HepG2 (cell line): ENCODE results near the gene C5AR1. TPM values are rescaled to one million over a fixed set of nuclear protein-coding genes. Genes with fewer than 3 reads are reported as not detected.

Experiments used
- ATAC-seq: fragments of 200-7000 bp; cut with Tn5 transposase; 3 replicates; pipeline ENCODE4 v1.9.1; 2020; ENCODE audit warnings: mild to moderate bottlenecking, moderate library complexity
- BruUV-seq: library from RNA; stranded (reverse); fragments of 400-500 nt; replicated peaks from 2 replicates; lab custom pipeline; 2021; lab: Mats Ljungman, UMichigan
- CTCF ChIA-PET: fragments of 300-600 bp; formaldehyde crosslinking; extraction: SDS; loops from one replicate; lab custom pipeline; 2021; ENCODE audit warnings: low total read pairs, inconsistent platforms, low intra/inter-chr PET ratio; lab: Yijun Ruan, JAX
- POLR2A ChIA-PET: fragments of 350-600 bp; sonication (Branson Sonifier 250); formaldehyde crosslinking; loops from one replicate; lab custom pipeline; 2020; ENCODE audit warnings: antibody characterized with exemption, inconsistent platforms; lab: Yijun Ruan, JAX
- DNase-seq: peaks from one replicate; pipeline ENCODE4 v3.0.0-alpha.2; 2015; ENCODE audit warnings: low spot score
- FAIRE-seq: peaks from 3 replicates; lab custom pipeline; 2011; peaks lifted over from hg19 to GRCh38; lab: Jason Lieb, UNC
- H2AFZ ChIP-seq: one replicate; pipeline ENCODE4 v1.6.1; 2011; ENCODE audit warnings: low read length, inconsistent platforms
- H3K27ac ChIP-seq: fragments of 300-600 bp; 3 replicates; pipeline ENCODE4 v1.8.0; 2011; ENCODE audit warnings: mixed run types, mild to moderate bottlenecking, mixed read lengths, low read length, inconsistent platforms; ENCODE audit not compliant: insufficient read depth; ENCODE audit errors: extremely low read length
- H3K27me3 ChIP-seq, 2 experiments: fragments of 200-600 bp in 1 of 2; 2 replicates in 1 of 2; 3 replicates in 1 of 2; pipeline versions ENCODE4 v1.6.0 to v1.8.0; 2011; ENCODE audit warnings: low read length in 2 of 2, mild to moderate bottlenecking in 2 of 2, moderate library complexity in 2 of 2, inconsistent platforms in 1 of 2; ENCODE audit not compliant: insufficient read depth in 2 of 2, control insufficient read depth in 1 of 2
- H3K36me3 ChIP-seq, 2 experiments: fragments of 200-600 bp in 1 of 2; replicated peaks in 1 of 2; 2 replicates in 1 of 2; 3 replicates in 1 of 2; pipeline versions ENCODE4 v1.5.1 to v1.8.0; 2011; ENCODE audit warnings: low read length in 2 of 2, inconsistent platforms in 1 of 2; ENCODE audit not compliant: insufficient read depth in 2 of 2, control insufficient read depth in 1 of 2
- H3K4me1 ChIP-seq: 2 replicates; pipeline ENCODE4 v1.5.1; 2012; ENCODE audit warnings: low read length, inconsistent platforms; ENCODE audit not compliant: insufficient read depth
- H3K4me2 ChIP-seq: 2 replicates; pipeline ENCODE4 v1.6.0; 2011; ENCODE audit warnings: low read depth, low read length, inconsistent platforms
- H3K4me3 ChIP-seq, 3 experiments: fragments of 200-600 bp in 1 of 3; sonication (generic), shearing (Covaris generic) in 1 of 3; replicated peaks in 1 of 3; 2 replicates each; pipeline ENCODE4 v1.5.1; 2011 to 2016; ENCODE audit warnings: low read length in 3 of 3, inconsistent platforms in 2 of 3, low read depth in 2 of 3, mild to moderate bottlenecking in 2 of 3, control low read depth in 1 of 3, mixed read lengths in 1 of 3; ENCODE audit not compliant: insufficient read depth in 1 of 3
- H3K79me2 ChIP-seq: one replicate; pipeline ENCODE4 v1.6.1; 2011; ENCODE audit warnings: low read length, inconsistent platforms; ENCODE audit not compliant: insufficient read depth
- H3K9ac ChIP-seq: 2 replicates; pipeline ENCODE4 v1.6.0; 2011; ENCODE audit warnings: mild to moderate bottlenecking, low read depth, low read length, inconsistent platforms; ENCODE audit not compliant: insufficient read depth
- H3K9me3 ChIP-seq: 2 replicates; pipeline ENCODE4 v1.5.1; 2012; ENCODE audit warnings: mild to moderate bottlenecking, low read length
- H4K20me1 ChIP-seq: 2 replicates; pipeline ENCODE4 v1.6.0; 2011; ENCODE audit warnings: inconsistent platforms, mild to moderate bottlenecking, low read length, moderate library complexity; ENCODE audit not compliant: insufficient read depth
- AGO2 ChIP-seq: fragments of 200-400 bp; formaldehyde crosslinking; optimal IDR thresholded peaks from 2 replicates; pipeline ENCODE3; 2017; ENCODE audit warnings: mild to moderate bottlenecking, low read depth, low read length, moderate library complexity
- HES4 ChIP-seq: sonication (generic); formaldehyde crosslinking; IDR thresholded peaks from 2 replicates; pipeline ENCODE4 v1.9.0; 2021; ENCODE audit warnings: mild to moderate bottlenecking, missing genetic modification reagents, borderline replicate concordance
- RBFOX2 ChIP-seq: fragments of 200-400 bp; formaldehyde crosslinking; IDR thresholded peaks from 2 replicates; pipeline ENCODE4 v1.6.1; 2017; ENCODE audit warnings: low read depth, mild to moderate bottlenecking, low read length
- ZBTB38 ChIP-seq: sonication (generic); formaldehyde crosslinking; IDR thresholded peaks from 2 replicates; pipeline ENCODE4 v1.5.1; 2020; ENCODE audit warnings: mild to moderate bottlenecking, missing genetic modification reagents
- ZNF451 ChIP-seq: sonication (generic); formaldehyde crosslinking; IDR thresholded peaks from 2 replicates; pipeline ENCODE4 v1.5.0; 2020; ENCODE audit warnings: mild to moderate bottlenecking, missing genetic modification reagents
- WGBS: methylation state at CpG from one replicate; pipeline ENCODE4 v1.1.6; 2017; ENCODE audit warnings: low lambda C conversion rate; 5-methylcytosine and 5-hydroxymethylcytosine counted together
- in situ Hi-C: cut with HindIII; loops from 2 replicates; pipeline ENCODE4 v1.10.0; 2017; ENCODE audit warnings: low pct_unique_long_range_greater_than_20kb; ENCODE audit not compliant: extremely low pct_ligation_motif_present
- intact Hi-C: fragments of 100-400 bp; cut with micrococcal nuclease; formaldehyde crosslinking; loops from one replicate; pipeline ENCODE4 v1.10.0; 2022; ENCODE audit not compliant: unreplicated experiment
- polyA plus RNA-seq, 8 experiments: library from polyadenylated mRNA; depleted of rRNA in 3 of 8; stranded (reverse) in 7 of 8; unstranded in 1 of 8; fragments of >200 nt; fragmentation: Illumina TruSeq in 4 of 8; extraction: Trizol in 4 of 8; gene quantifications; 2 replicates each; pipeline versions ENCODE4 v1.2.1 to v1.2.3, GENCODE V29; 2011 to 2016; ENCODE audit warnings: low read depth in 4 of 8, missing spikeins in 1 of 8, mixed read lengths in 1 of 8; ENCODE audit not compliant: insufficient read depth in 1 of 8
- total RNA-seq, 5 experiments: library from RNA; depleted of rRNA; stranded (reverse); fragments of >200 nt; fragmentation: Illumina TruSeq; extraction: Trizol; gene quantifications; 2 replicates each; pipeline ENCODE4 v1.2.3, GENCODE V29; 2016; ENCODE audit warnings: low read depth in 1 of 5
- TF ChIP-seq, protein P1 (sequence below): sonication (generic); formaldehyde crosslinking; IDR thresholded peaks from 2 replicates; pipeline ENCODE4 v1.5.0; 2020; ENCODE audit warnings: mild to moderate bottlenecking, missing genetic modification reagents, borderline replicate concordance
- TF ChIP-seq, protein P2 (sequence below): sonication (generic); formaldehyde crosslinking; IDR thresholded peaks from 2 replicates; pipeline ENCODE4 v1.4.0; 2020; ENCODE audit warnings: missing genetic modification reagents

C5AR1 gene
- total and polyA plus RNA-seq, 2 of the 13 experiments (the other 11 are each of a cell fraction or from before 2014, with no cell fraction given): 0.07 to 1.6 TPM

DNA sequence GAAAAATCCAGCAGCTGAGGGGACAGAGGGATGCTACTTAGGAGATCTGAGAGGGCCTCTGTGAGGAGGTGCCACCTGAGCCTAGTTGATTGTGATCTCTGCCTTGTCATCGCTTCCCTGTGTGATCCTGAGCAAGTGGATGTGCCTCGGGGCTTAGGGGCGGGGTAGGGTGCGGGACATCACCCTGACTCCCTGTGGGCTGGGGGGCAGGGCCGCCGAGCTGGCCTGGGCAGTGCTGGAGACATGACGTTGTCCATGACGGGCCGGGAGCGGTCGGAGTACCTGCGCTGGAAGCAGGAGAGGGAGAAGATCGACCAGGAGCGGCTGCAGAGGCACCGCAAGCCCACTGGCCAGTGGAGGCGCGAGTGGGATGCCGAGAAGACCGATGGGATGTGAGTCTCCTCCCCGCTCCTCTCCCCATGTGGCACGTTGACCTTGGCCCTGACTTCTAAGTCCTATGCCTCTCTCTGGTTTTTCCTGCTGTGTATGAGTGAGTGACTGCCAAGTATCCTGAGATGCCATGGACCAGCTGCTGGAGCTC is 43.2 kb upstream of the C5AR1 start:
- Histone ChIP-seq H3K4me3 (no peak overlapping the region), H3K27ac (no peak overlapping the region), H4K20me1 (no peaks in the 10 kb centered on the region), H3K27me3 (no peaks in the 10 kb centered on the region), H2AFZ (no peak overlapping the region), H3K4me2 (no peak overlapping the region), H3K79me2 (no peaks in the 10 kb centered on the region), H3K9me3 (no peaks in the 10 kb centered on the region), H3K4me1 (no peaks in the 10 kb centered on the region), H3K36me3 (peaks cover 18 to 51% of the 10 kb centered on the region in 2 experiments; a peak in 4 of 5 replicates), H3K9ac (no peak overlapping the region)
- ATAC-seq: no peak
- CTCF ChIA-PET: no interaction called here
- POLR2A ChIA-PET: interaction anchor here (1.3 kb wide), 1 partner anchor 9 kb away, joined by 9 read pairs; no protein-coding TSS in a partner anchor
- WGBS: 96% methylated on average over 21 of the region's 21 CpGs
- DNase-seq: no peak
- in situ Hi-C loops (no loop called here), intact Hi-C loops (no loop called here)
- TF ChIP-seq AGO2 (peak; percentile 23), RBFOX2 (peak; percentile 41; the same call in 1 of the 2 replicates), ZNF451 (no peak)
- FAIRE-seq: no peak
- no TSS peak for BruUV-seq

DNA sequence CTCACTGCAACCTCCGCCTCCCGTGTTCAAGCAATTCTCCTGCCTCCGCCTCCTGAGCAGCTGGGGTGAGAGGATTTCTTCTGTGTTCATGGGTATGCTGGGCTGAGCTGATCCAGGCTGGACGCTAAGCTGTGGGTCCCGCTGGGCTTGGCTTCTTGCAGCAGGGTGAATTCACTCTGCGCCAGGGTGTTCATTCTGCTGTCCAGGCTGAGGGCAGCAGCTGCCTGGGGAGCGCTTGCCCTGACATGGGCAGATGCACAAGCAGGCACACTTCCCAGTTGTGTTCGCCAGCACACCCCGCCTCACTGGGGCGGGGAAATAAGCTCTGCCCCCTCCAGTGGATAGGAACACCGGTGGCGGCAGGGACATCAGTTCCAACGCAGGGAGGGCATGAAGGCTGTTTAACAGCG is 42.3 kb upstream of the C5AR1 start:
- ChIA-PET CTCF (no interaction called here), POLR2A (interaction anchor here (0.6 to 1.3 kb wide), 3 partner anchors 10 to 40 kb away, joined by 3 to 9 read pairs (median 3); no protein-coding TSS in a partner anchor)
- WGBS: 97% methylated on average over 5 of the region's 14 CpGs
- BruUV-seq: no TSS peak
- no peak overlapping the region for H2AFZ ChIP-seq
- no peak overlapping the region for H3K4me2 ChIP-seq
- H3K27ac ChIP-seq: no peak overlapping the region
- DNase-seq (no peak), FAIRE-seq (no peak), ATAC-seq (no peak)
- intact Hi-C loops: no loop called here
- no peaks in the 10 kb centered on the region for H3K27me3 ChIP-seq
- H3K4me3 ChIP-seq: no peak overlapping the region
- TF ChIP-seq, protein P1, sequence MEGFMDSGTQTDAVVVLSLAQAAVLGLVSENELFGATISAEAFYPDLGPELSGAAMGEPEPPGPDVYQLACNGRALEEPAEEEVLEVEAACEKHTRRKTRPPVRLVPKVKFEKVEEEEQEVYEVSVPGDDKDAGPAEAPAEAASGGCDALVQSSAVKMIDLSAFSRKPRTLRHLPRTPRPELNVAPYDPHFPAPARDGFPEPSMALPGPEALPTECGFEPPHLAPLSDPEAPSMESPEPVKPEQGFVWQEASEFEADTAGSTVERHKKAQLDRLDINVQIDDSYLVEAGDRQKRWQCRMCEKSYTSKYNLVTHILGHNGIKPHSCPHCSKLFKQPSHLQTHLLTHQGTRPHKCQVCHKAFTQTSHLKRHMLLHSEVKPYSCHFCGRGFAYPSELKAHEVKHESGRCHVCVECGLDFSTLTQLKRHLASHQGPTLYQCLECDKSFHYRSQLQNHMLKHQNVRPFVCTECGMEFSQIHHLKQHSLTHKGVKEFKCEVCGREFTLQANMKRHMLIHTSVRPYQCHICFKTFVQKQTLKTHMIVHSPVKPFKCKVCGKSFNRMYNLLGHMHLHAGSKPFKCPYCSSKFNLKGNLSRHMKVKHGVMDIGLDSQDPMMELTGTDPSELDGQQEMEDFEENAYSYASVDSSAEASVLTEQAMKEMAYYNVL (CRISPR knock-in tag): no peak
- peak; percentile 63; the same call in 1 of the 2 replicates for TF ChIP-seq ZBTB38
- no peak for TF ChIP-seq HES4 (CRISPR knock-in tag)
- TF ChIP-seq, protein P2, sequence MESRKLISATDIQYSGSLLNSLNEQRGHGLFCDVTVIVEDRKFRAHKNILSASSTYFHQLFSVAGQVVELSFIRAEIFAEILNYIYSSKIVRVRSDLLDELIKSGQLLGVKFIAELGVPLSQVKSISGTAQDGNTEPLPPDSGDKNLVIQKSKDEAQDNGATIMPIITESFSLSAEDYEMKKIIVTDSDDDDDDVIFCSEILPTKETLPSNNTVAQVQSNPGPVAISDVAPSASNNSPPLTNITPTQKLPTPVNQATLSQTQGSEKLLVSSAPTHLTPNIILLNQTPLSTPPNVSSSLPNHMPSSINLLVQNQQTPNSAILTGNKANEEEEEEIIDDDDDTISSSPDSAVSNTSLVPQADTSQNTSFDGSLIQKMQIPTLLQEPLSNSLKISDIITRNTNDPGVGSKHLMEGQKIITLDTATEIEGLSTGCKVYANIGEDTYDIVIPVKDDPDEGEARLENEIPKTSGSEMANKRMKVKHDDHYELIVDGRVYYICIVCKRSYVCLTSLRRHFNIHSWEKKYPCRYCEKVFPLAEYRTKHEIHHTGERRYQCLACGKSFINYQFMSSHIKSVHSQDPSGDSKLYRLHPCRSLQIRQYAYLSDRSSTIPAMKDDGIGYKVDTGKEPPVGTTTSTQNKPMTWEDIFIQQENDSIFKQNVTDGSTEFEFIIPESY (CRISPR knock-in tag): peak; percentile 56; the same call in 1 of the 2 replicates
- no peak overlapping the region for H3K9ac ChIP-seq
- peaks cover 17 to 49% of the 10 kb centered on the region in 2 experiments; a peak in 4 of 5 replicates for H3K36me3 ChIP-seq
- H3K79me2 ChIP-seq: no peaks in the 10 kb centered on the region
- H3K9me3 ChIP-seq: no peaks in the 10 kb centered on the region
- in situ Hi-C loops: no loop called here
- H3K4me1 ChIP-seq: peaks cover 2% of the 10 kb centered on the region; the same call in 1 of the 2 replicates
- H4K20me1 ChIP-seq: no peaks in the 10 kb centered on the region
